DMS79 (cell line): ENCODE measurements around the gene SLC5A9.
"Not testable (repeated sequence)": the region's sequence is repeated elsewhere in the genome, so short reads cannot be mapped to it uniquely, and the experiment has no call there.

Source experiments
- DNase-seq: peaks from one replicate; lab custom pipeline; 2025; lab: John Stamatoyannopoulos, UW

Gene SLC5A9

GRCh38 chr1:48214366-48214765, 8.2 kb upstream of the SLC5A9 start:
- not testable (repeated sequence) for DNase-seq

GRCh38 chr1:48214820-48215219, 7.7 kb upstream of the SLC5A9 start:
- no peak for DNase-seq

GRCh38 chr1:48215222-48215621, 7.3 kb upstream of the SLC5A9 start:
- DNase-seq: no peak

- no peak for DNase-seq
Observed at GRCh38 chr1:48215889-48216288, 6.6 kb upstream of the SLC5A9 start.

GRCh38 chr1:48216313-48216712, 6.2 kb upstream of the SLC5A9 start:
- no peak for DNase-seq

- no peak for DNase-seq
Observed at GRCh38 chr1:48216941-48217340, 5.6 kb upstream of the SLC5A9 start.

- DNase-seq: no peak
Observed at GRCh38 chr1:48217856-48218255, 4.7 kb upstream of the SLC5A9 start.

- no peak for DNase-seq
Observed at GRCh38 chr1:48219803-48220202, 2.7 kb upstream of the SLC5A9 start.

- no peak for DNase-seq
Observed at GRCh38 chr1:48221122-48221521, 1.4 kb upstream of the SLC5A9 start.

GRCh38 chr1:48221657-48222056, 859 bp upstream of the SLC5A9 start:
- DNase-seq: no peak

- DNase-seq: no peak
Observed at GRCh38 chr1:48223366-48224240, 1.1 kb downstream of the SLC5A9 start.

GRCh38 chr1:48224791-48225190, 2.3 kb downstream of the SLC5A9 start:
- no peak for DNase-seq

- DNase-seq: no peak
Observed at GRCh38 chr1:48225579-48225978, 3.1 kb downstream of the SLC5A9 start.

GRCh38 chr1:48227165-48228013, 4.9 kb downstream of the SLC5A9 start:
- DNase-seq: no peak

GRCh38 chr1:48228156-48228555, 5.6 kb downstream of the SLC5A9 start:
- no peak for DNase-seq

- DNase-seq: no peak
Observed at GRCh38 chr1:48229317-48229716, 6.8 kb downstream of the SLC5A9 start.

GRCh38 chr1:48230236-48230635, 7.7 kb downstream of the SLC5A9 start:
- peak; percentile 96 for DNase-seq

GRCh38 chr1:48232722-48233121, 10.2 kb downstream of the SLC5A9 start:
- DNase-seq: no peak

- DNase-seq: no peak
Observed at GRCh38 chr1:48233666-48234485, 11.4 kb downstream of the SLC5A9 start.

- no peak for DNase-seq
Observed at GRCh38 chr1:48235652-48236051, 13.1 kb downstream of the SLC5A9 start.

GRCh38 chr1:48236716-48237470, 14.4 kb downstream of the SLC5A9 start:
- DNase-seq: peak; percentile 18
